GM23338 (cell line): ENCODE measurements around the gene PLXNA2. TPM values are rescaled to one million over a fixed set of nuclear protein-coding genes. Genes with fewer than 3 reads are reported as not detected.

Experiments
- ATAC-seq: fragments of 200-7000 bp; cut with Tn5 transposase; 3 replicates; pipeline ENCODE4 v1.9.1; 2020
- DNase-seq: peaks from one replicate; pipeline ENCODE4 v3.0.0-alpha.2; 2015; ENCODE audit warnings: low spot score
- H2AFZ ChIP-seq: fragments of 200-600 bp; sonication (generic); 2 replicates; pipeline ENCODE4 v1.8.0; 2016; ENCODE audit warnings: antibody characterized with exemption, mild to moderate bottlenecking, moderate library complexity
- H3F3A ChIP-seq: fragments of 200-600 bp; sonication (generic); replicated peaks from 2 replicates; pipeline ENCODE4 v1.8.0; 2017; ENCODE audit warnings: antibody characterized with exemption, mixed run types, low read depth
- H3K27ac ChIP-seq: fragments of 200-600 bp; sonication (generic); 2 replicates; pipeline ENCODE4 v1.6.1; 2016; ENCODE audit warnings: low read depth
- H3K27me3 ChIP-seq: fragments of 200-600 bp; sonication (generic); 2 replicates; pipeline ENCODE4 v1.8.0; 2016; ENCODE audit warnings: mild to moderate bottlenecking, mixed run types, moderate library complexity; ENCODE audit not compliant: insufficient read depth
- H3K36me3 ChIP-seq: fragments of 200-600 bp; sonication (generic); 2 replicates; pipeline ENCODE4 v1.8.0; 2016; ENCODE audit warnings: mild to moderate bottlenecking; ENCODE audit not compliant: insufficient read depth
- H3K4me1 ChIP-seq: fragments of 200-600 bp; sonication (generic); 2 replicates; pipeline ENCODE4 v1.8.0; 2016; ENCODE audit warnings: mild to moderate bottlenecking, moderate library complexity; ENCODE audit not compliant: insufficient read depth
- H3K4me2 ChIP-seq: fragments of 200-600 bp; sonication (generic); 2 replicates; pipeline ENCODE4 v1.7.1; 2017; ENCODE audit warnings: mixed run types
- H3K4me3 ChIP-seq: fragments of 200-600 bp; sonication (generic); 2 replicates; pipeline ENCODE4 v1.6.1; 2016; ENCODE audit warnings: mixed run types
- H3K79me2 ChIP-seq: fragments of 200-600 bp; sonication (generic); replicated peaks from 2 replicates; pipeline ENCODE4 v1.8.0; 2017; ENCODE audit warnings: mild to moderate bottlenecking; ENCODE audit not compliant: insufficient read depth
- H3K9me2 ChIP-seq: fragments of 200-600 bp; sonication (generic); 2 replicates; pipeline ENCODE4 v1.8.0; 2017; ENCODE audit not compliant: insufficient read depth
- H4K20me1 ChIP-seq: fragments of 200-600 bp; sonication (generic); replicated peaks from 2 replicates; pipeline ENCODE4 v1.8.0; 2017; ENCODE audit warnings: mild to moderate bottlenecking; ENCODE audit not compliant: insufficient read depth
- H3K27ac Mint-ChIP-seq: 2 replicates; pipeline ENCODE4 v1.8.0; 2020; ENCODE audit warnings: inconsistent platforms, mild to moderate bottlenecking, moderate library complexity, mixed read lengths
- H3K27me3 Mint-ChIP-seq: 3 replicates; pipeline ENCODE4 v1.8.0; 2022; ENCODE audit warnings: low read depth, mild to moderate bottlenecking, moderate library complexity, mixed read lengths, inconsistent platforms; ENCODE audit not compliant: insufficient read depth, poor library complexity
- H3K36me3 Mint-ChIP-seq: 3 replicates; pipeline ENCODE4 v1.8.0; 2021; ENCODE audit warnings: low read depth, mild to moderate bottlenecking, inconsistent platforms, moderate library complexity, mixed read lengths
- H3K4me1 Mint-ChIP-seq: 3 replicates; pipeline ENCODE4 v1.8.0; 2020; ENCODE audit warnings: mild to moderate bottlenecking, inconsistent platforms, mixed read lengths
- H3K4me3 Mint-ChIP-seq: 3 replicates; pipeline ENCODE4 v1.8.0; 2021; ENCODE audit warnings: moderate library complexity, mild to moderate bottlenecking, inconsistent platforms, mixed read lengths
- H3K9me3 Mint-ChIP-seq: 3 replicates; pipeline ENCODE4 v1.8.0; 2020; ENCODE audit warnings: moderate library complexity, mild to moderate bottlenecking, inconsistent platforms, mixed read lengths
- CREB1 ChIP-seq: fragments of 250-450 bp; sonication (Bioruptor Pico); IDR thresholded peaks from 2 replicates; pipeline ENCODE4 v1.5.0; 2020; ENCODE audit warnings: low read depth, mild to moderate bottlenecking, moderate library complexity
- ETS1 ChIP-seq: IDR thresholded peaks from 2 replicates; pipeline ENCODE4 v1.6.1; 2016; ENCODE audit warnings: antibody characterized with exemption
- EZH2 ChIP-seq: fragments of 200-600 bp; sonication (generic); IDR thresholded peaks from one replicate; pipeline ENCODE4 v1.8.0; 2017; ENCODE audit warnings: antibody characterized with exemption, mild to moderate bottlenecking, low read depth; ENCODE audit not compliant: unreplicated experiment
- EZH2phosphoT487 ChIP-seq: fragments of 200-600 bp; sonication (generic); IDR thresholded peaks from one replicate; pipeline ENCODE4 v1.8.1; 2018; ENCODE audit warnings: antibody characterized with exemption; ENCODE audit not compliant: unreplicated experiment
- JUNB ChIP-seq: IDR thresholded peaks from one replicate; pipeline ENCODE4 v1.6.1; 2016; ENCODE audit warnings: antibody characterized with exemption; ENCODE audit not compliant: unreplicated experiment
- NANOG ChIP-seq: IDR thresholded peaks from 2 replicates; pipeline ENCODE4 v1.6.1; 2016; ENCODE audit warnings: antibody characterized with exemption, borderline replicate concordance
- POLR2AphosphoS5 ChIP-seq: IDR thresholded peaks from 2 replicates; pipeline ENCODE4 v1.6.1; 2016; ENCODE audit warnings: antibody characterized with exemption, low read depth
- REST ChIP-seq: IDR thresholded peaks from one replicate; pipeline ENCODE4 v1.6.1; 2018; ENCODE audit warnings: antibody characterized with exemption; ENCODE audit not compliant: unreplicated experiment
- STAT1 ChIP-seq: IDR thresholded peaks from one replicate; pipeline ENCODE4 v1.6.1; 2016; ENCODE audit warnings: antibody characterized with exemption; ENCODE audit not compliant: unreplicated experiment
- ZNF114 ChIP-seq: fragments of 250-450 bp; sonication (Bioruptor Pico); IDR thresholded peaks from 2 replicates; pipeline ENCODE4 v1.5.0; 2020; ENCODE audit warnings: mild to moderate bottlenecking, moderate library complexity
- ZNF331 ChIP-seq: fragments of 250-450 bp; sonication (Bioruptor Pico); IDR thresholded peaks from 2 replicates; pipeline ENCODE4 v1.5.0; 2020; ENCODE audit warnings: low read depth, mild to moderate bottlenecking, moderate library complexity
- polyA plus RNA-seq: library from polyadenylated mRNA; unstranded; fragments of >200 nt; fragmentation: Nextera tagmentation; extraction: Ambion mirVana; gene quantifications from 2 replicates; pipeline ENCODE4 v1.2.1, GENCODE V29; 2016
- total RNA-seq: library from RNA; depleted of rRNA; stranded (reverse); fragments of >200 nt; shearing (Covaris generic); gene quantifications from 2 replicates; pipeline ENCODE4 v1.2.3, GENCODE V29; 2014
- TF ChIP-seq, protein P1 (sequence below), 2 experiments: fragments of 200-600 bp in 1 of 2; sonication (generic) in 1 of 2; conservative IDR thresholded peaks; 2 replicates each; pipeline versions ENCODE4 v1.5.1 to v1.6.1; 2016 to 2017; ENCODE audit warnings: antibody characterized with exemption in 2 of 2, low read depth in 2 of 2, mild to moderate bottlenecking in 2 of 2, moderate library complexity in 1 of 2

PLXNA2 gene
- total and polyA plus RNA-seq, 2 experiments from 2014 or later, result 0.40 to 1.8 TPM

DNA sequence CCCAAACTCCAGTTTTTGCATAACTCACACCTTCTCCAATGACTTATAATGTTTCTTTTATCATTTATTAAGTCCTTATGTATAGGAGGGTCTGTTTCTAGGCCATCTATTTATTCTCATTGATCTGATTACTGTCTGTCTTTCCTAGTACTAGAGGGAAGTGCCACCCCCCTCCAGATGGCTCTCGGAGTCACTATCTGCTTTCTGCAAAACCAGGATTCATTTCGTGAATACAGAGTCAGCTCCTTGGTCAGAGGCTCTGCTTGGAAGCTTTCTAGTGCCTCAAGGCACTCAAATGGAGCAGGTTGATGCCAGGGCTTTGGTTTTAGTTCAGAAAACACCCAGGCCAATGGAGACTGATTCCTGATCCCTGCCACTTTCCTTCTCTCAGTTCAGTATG, 231.0 kb downstream of the PLXNA2 start:
- Histone ChIP-seq H3K4me3 (no peak overlapping the region), H3K79me2 (no peaks in the 10 kb centered on the region), H3K27me3 (no peaks in the 10 kb centered on the region), H4K20me1 (no peaks in the 10 kb centered on the region), H3K36me3 (no peaks in the 10 kb centered on the region), H3K4me1 (no peaks in the 10 kb centered on the region), H3K27ac (no peak overlapping the region), H3F3A (no peaks in the 10 kb centered on the region), H3K9me2 (no peaks in the 10 kb centered on the region), H3K4me2 (no peak overlapping the region), H2AFZ (no peak overlapping the region; the same call in 1 of the 2 replicates)
- H3K9me3 Mint-ChIP-seq, result no peaks in the 10 kb centered on the region; the same call in 2 of the 3 replicates
- DNase-seq (no peak), ATAC-seq (no peak)
- no peaks in the 10 kb centered on the region for H3K36me3 Mint-ChIP-seq
- TF ChIP-seq NANOG (no peak), STAT1 (no peak), ETS1 (no peak), ZNF114 (CRISPR knock-in tag) (no peak), EZH2 (no peak), ZNF331 (CRISPR knock-in tag) (no peak), POLR2AphosphoS5 (no peak), CREB1 (no peak)
- TF ChIP-seq, protein P1, sequence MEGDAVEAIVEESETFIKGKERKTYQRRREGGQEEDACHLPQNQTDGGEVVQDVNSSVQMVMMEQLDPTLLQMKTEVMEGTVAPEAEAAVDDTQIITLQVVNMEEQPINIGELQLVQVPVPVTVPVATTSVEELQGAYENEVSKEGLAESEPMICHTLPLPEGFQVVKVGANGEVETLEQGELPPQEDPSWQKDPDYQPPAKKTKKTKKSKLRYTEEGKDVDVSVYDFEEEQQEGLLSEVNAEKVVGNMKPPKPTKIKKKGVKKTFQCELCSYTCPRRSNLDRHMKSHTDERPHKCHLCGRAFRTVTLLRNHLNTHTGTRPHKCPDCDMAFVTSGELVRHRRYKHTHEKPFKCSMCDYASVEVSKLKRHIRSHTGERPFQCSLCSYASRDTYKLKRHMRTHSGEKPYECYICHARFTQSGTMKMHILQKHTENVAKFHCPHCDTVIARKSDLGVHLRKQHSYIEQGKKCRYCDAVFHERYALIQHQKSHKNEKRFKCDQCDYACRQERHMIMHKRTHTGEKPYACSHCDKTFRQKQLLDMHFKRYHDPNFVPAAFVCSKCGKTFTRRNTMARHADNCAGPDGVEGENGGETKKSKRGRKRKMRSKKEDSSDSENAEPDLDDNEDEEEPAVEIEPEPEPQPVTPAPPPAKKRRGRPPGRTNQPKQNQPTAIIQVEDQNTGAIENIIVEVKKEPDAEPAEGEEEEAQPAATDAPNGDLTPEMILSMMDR (conservative IDR thresholded peaks at IDR 0.05; ENCODE audit: low read depth in 2 of 2), result no peak
- no peak overlapping the region for H3K27ac Mint-ChIP-seq
- peaks cover 3% of the 10 kb centered on the region for H3K27me3 Mint-ChIP-seq
- no peaks in the 10 kb centered on the region for H3K4me1 Mint-ChIP-seq
- no peak overlapping the region for H3K4me3 Mint-ChIP-seq

DNA sequence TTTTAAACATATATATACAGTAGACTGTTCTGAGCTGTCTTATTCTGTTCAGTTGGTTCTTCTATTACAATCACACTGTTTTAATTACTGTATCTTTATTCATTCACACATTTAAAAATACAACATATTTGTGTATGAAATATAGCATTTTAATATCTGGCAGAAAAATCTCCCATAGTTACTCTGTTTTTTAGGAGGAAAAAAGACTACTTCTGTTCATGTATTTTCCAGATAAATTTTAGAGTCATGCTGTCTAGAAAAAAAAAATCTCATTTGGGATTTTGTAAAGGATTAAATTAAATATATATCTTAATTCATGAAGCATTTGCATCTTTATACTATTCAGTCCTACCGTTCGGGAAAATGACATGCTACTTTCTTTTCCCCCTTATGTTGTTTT, 231.5 kb downstream of the PLXNA2 start:
- no peak overlapping the region for H3K4me3 ChIP-seq
- no peaks in the 10 kb centered on the region for H3K36me3 Mint-ChIP-seq
- peaks cover 3% of the 10 kb centered on the region for H3K27me3 Mint-ChIP-seq
- H3K36me3 ChIP-seq, result no peaks in the 10 kb centered on the region
- H3K27me3 ChIP-seq, result no peaks in the 10 kb centered on the region
- H3K27ac ChIP-seq, result no peak overlapping the region
- no peak overlapping the region for H3K4me3 Mint-ChIP-seq
- no peaks in the 10 kb centered on the region for H3K4me1 Mint-ChIP-seq
- H3K4me2 ChIP-seq, result no peak overlapping the region
- no peak overlapping the region for H3K27ac Mint-ChIP-seq
- H3K4me1 ChIP-seq, result no peaks in the 10 kb centered on the region
- DNase-seq (no peak), ATAC-seq (no peak)
- no peaks in the 10 kb centered on the region for H3K9me3 Mint-ChIP-seq
- H3K9me2 ChIP-seq, result no peaks in the 10 kb centered on the region
- H3F3A ChIP-seq, result no peaks in the 10 kb centered on the region
- H3K79me2 ChIP-seq, result no peaks in the 10 kb centered on the region
- H2AFZ ChIP-seq, result no peak overlapping the region
- H4K20me1 ChIP-seq, result no peaks in the 10 kb centered on the region
- no peak for TF ChIP-seq ETS1
- no peak for TF ChIP-seq NANOG
- TF ChIP-seq JUNB, result no peak
- no peak for TF ChIP-seq EZH2
- TF ChIP-seq CREB1, result no peak
- no peak for TF ChIP-seq EZH2phosphoT487
- TF ChIP-seq, protein P1 (conservative IDR thresholded peaks at IDR 0.05; ENCODE audit: low read depth in 2 of 2), result no peak
- TF ChIP-seq REST, result no peak
